ENCODE results near the gene AQP12B. TPM values are rescaled to one million over a fixed set of nuclear protein-coding genes. Genes with fewer than 3 reads are reported as not detected.

The AQP12B gene
- total and polyA plus RNA-seq, 2 of the 13 experiments (the other 11 are each of a cell fraction or from before 2014, with no cell fraction given) = not detected

GRCh38 chr2:240635998-240636547 lies 46.6 kb downstream of the AQP12B start:
- in situ Hi-C loops (cut with HindIII; ENCODE audit: extremely low pct_ligation_motif_present, low pct_unique_long_range_greater_than_20kb) = no loop called here
- Histone ChIP-seq H3K79me2 (ENCODE audit: insufficient read depth, low read length) (no peaks in the 10 kb centered on the region), H3K36me3 (replicated peaks in 1 of 2; ENCODE audit: control insufficient read depth in 1 of 2, insufficient read depth in 2 of 2, low read length in 2 of 2) (no peaks in the 10 kb centered on the region), H2AFZ (ENCODE audit: low read length) (no peak overlapping the region), H3K4me1 (ENCODE audit: insufficient read depth, low read length) (no peaks in the 10 kb centered on the region), H3K27me3 (ENCODE audit: control insufficient read depth in 1 of 2, insufficient read depth in 2 of 2, low read length in 2 of 2) (peaks cover 12 to 30% of the 10 kb centered on the region in 2 experiments), H3K4me3 (replicated peaks in 1 of 3; ENCODE audit: insufficient read depth in 1 of 3, low read depth in 2 of 3, low read length in 3 of 3) (no peak overlapping the region), H3K4me2 (ENCODE audit: low read depth, low read length) (no peak overlapping the region), H4K20me1 (ENCODE audit: insufficient read depth, low read length) (no peaks in the 10 kb centered on the region), H3K27ac (ENCODE audit: extremely low read length, insufficient read depth, low read length) (no peak overlapping the region), H3K9ac (ENCODE audit: insufficient read depth, low read depth, low read length) (no peak overlapping the region), H3K9me3 (ENCODE audit: low read length) (peaks cover 34% of the 10 kb centered on the region)
- intact Hi-C loops (cut with micrococcal nuclease; ENCODE audit: unreplicated experiment) = no loop called here
- DNase-seq (ENCODE audit: low spot score) (no peak), ATAC-seq (peak; percentile 5), FAIRE-seq (no peak)
- ChIA-PET POLR2A (no interaction called here), CTCF (ENCODE audit: low intra/inter-chr PET ratio, low total read pairs) (no interaction called here)
- no TSS peak for BruUV-seq (replicated peaks)
- WGBS (ENCODE audit: low lambda C conversion rate) = 29% methylated on average over 3 of the region's 3 CpGs
- TF ChIP-seq ZNF142 (CRISPR knock-in tag; IDR thresholded peaks at IDR 0.05) (no peak), FOXK2 (IDR thresholded peaks at IDR 0.05) (no peak), HES4 (CRISPR knock-in tag; IDR thresholded peaks at IDR 0.05; ENCODE audit: borderline replicate concordance) (no peak), ZNF549 (CRISPR knock-in tag; IDR thresholded peaks at IDR 0.05) (no peak), SOX13 (IDR thresholded peaks at IDR 0.05) (no peak), SOX13 (CRISPR knock-in tag; conservative IDR thresholded peaks at IDR 0.05 in 1 of 2, IDR thresholded peaks at IDR 0.05 in 1 of 2) (no peak), ZKSCAN1 (IDR thresholded peaks at IDR 0.05; ENCODE audit: low read length) (no peak), ZNF546 (CRISPR knock-in tag; conservative IDR thresholded peaks at IDR 0.05) (no peak), THAP11 (CRISPR knock-in tag; IDR thresholded peaks at IDR 0.05) (no peak), ZFP62 (CRISPR knock-in tag; IDR thresholded peaks at IDR 0.05) (no peak), ZNF24 (IDR thresholded peaks at IDR 0.05) (no peak), HOXA5 (CRISPR knock-in tag; IDR thresholded peaks at IDR 0.05) (no peak), ZBTB25 (CRISPR knock-in tag; IDR thresholded peaks at IDR 0.05) (no peak), EEA1 (CRISPR knock-in tag; IDR thresholded peaks at IDR 0.05; ENCODE audit: borderline replicate concordance) (no peak), PITX1 (CRISPR knock-in tag; IDR thresholded peaks at IDR 0.05) (no peak), ZNF12 (CRISPR knock-in tag; IDR thresholded peaks at IDR 0.05) (no peak)
- TF ChIP-seq, protein P1, sequence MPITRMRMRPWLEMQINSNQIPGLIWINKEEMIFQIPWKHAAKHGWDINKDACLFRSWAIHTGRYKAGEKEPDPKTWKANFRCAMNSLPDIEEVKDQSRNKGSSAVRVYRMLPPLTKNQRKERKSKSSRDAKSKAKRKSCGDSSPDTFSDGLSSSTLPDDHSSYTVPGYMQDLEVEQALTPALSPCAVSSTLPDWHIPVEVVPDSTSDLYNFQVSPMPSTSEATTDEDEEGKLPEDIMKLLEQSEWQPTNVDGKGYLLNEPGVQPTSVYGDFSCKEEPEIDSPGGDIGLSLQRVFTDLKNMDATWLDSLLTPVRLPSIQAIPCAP (CRISPR knock-in tag; IDR thresholded peaks at IDR 0.05; ENCODE audit: low read depth) = no peak

All from HepG2 (cell line).